OCI-LY1 (cell line): ENCODE results near the gene COG6.

ENCODE experiments used
- CTCF ChIP-seq: fragments of 200-600 bp; sonication (generic), shearing (Covaris generic); IDR thresholded peaks from 2 replicates; pipeline ENCODE4 v1.5.1; 2017; ENCODE audit warnings: mild to moderate bottlenecking, antibody characterized with exemption, low read length, moderate library complexity, mixed read lengths
- EZH2 ChIP-seq: fragments of 200-600 bp; sonication (generic), shearing (Covaris generic); IDR thresholded peaks from 2 replicates; pipeline ENCODE4 v1.8.0; 2017; ENCODE audit warnings: borderline replicate concordance, mixed run types, mild to moderate bottlenecking, antibody characterized with exemption, low read length, moderate library complexity, mixed read lengths

- TF ChIP-seq CTCF (peak; percentile 50), EZH2 (no peak)
Observed at GRCh38 chr13:39676315-39676876, 20.9 kb downstream of the COG6 start.
